Measurements from ENCODE around the gene NUTM1.

DNA sequence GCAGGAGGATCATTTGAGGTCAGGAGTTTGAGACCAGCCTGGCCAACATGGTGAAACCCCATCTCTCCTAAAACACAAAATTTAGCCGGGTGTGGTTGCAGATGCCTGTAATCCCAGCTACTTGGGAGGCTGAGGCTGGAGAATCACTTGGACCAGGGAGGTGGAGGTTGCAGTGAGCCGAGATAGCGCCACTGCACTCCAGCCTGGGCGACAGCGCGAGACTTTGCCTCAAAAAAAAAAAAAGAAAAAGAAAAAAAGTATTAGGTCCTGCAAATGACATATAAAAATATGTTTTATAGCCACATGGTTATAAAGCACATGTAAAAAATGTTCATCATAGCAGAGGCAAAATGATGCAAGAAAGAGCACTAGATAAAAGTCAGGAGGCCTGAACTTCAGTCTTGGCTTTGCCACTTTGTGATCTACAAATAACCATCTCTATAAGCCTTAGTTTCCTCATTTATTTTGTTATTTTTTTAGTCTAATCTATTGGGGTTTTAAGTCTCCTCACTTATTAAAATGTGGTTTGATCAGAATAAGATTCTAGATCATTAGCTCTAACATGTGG lies 10.5 kb upstream of the NUTM1 start:
- TF ChIP-seq, protein P1, sequence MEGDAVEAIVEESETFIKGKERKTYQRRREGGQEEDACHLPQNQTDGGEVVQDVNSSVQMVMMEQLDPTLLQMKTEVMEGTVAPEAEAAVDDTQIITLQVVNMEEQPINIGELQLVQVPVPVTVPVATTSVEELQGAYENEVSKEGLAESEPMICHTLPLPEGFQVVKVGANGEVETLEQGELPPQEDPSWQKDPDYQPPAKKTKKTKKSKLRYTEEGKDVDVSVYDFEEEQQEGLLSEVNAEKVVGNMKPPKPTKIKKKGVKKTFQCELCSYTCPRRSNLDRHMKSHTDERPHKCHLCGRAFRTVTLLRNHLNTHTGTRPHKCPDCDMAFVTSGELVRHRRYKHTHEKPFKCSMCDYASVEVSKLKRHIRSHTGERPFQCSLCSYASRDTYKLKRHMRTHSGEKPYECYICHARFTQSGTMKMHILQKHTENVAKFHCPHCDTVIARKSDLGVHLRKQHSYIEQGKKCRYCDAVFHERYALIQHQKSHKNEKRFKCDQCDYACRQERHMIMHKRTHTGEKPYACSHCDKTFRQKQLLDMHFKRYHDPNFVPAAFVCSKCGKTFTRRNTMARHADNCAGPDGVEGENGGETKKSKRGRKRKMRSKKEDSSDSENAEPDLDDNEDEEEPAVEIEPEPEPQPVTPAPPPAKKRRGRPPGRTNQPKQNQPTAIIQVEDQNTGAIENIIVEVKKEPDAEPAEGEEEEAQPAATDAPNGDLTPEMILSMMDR (IDR thresholded peaks at IDR 0.05) = no peak
- TF ChIP-seq EP300 (IDR thresholded peaks at IDR 0.05) = no peak
- no peak for TF ChIP-seq POLR2AphosphoS5 (IDR thresholded peaks at IDR 0.05)
- no peak for TF ChIP-seq POLR2A (IDR thresholded peaks at IDR 0.05)
